IMR-90 (cell line): Measurements from ENCODE around the gene PSMA2. TPM values are rescaled to one million over a fixed set of nuclear protein-coding genes. Genes with fewer than 3 reads are reported as not detected.

ENCODE experiments used
- ATAC-seq: fragments of 200-7000 bp; cut with Tn5 transposase; 2 replicates; pipeline ENCODE4 v1.9.1; 2020; ENCODE audit warnings: low read depth, mild to moderate bottlenecking, moderate library complexity
- BruUV-seq: library from RNA; stranded (reverse); fragments of 400-500 nt; replicated peaks from 2 replicates; lab custom pipeline; 2021; lab: Mats Ljungman, UMichigan
- CTCF ChIA-PET: fragments of 300-600 bp; formaldehyde crosslinking; extraction: SDS; loops from one replicate; lab custom pipeline; 2021; ENCODE audit warnings: antibody characterized with exemption; lab: Yijun Ruan, JAX
- POLR2A ChIA-PET: fragments of 300-600 bp; sonication (Branson Sonifier 250); formaldehyde crosslinking; loops from one replicate; lab custom pipeline; 2022; ENCODE audit warnings: antibody characterized with exemption; ENCODE audit not compliant: unreplicated experiment; lab: Charles Lee
- DNase-seq: peaks from one replicate; pipeline ENCODE4 v3.0.0; 2013
- H2AFZ ChIP-seq: replicated peaks from 2 replicates; pipeline ENCODE3; 2013; ENCODE audit warnings: low read length, mild to moderate bottlenecking; ENCODE audit not compliant: poor library complexity
- H2AK5ac ChIP-seq: 2 replicates; pipeline ENCODE4 v1.6.1; 2013; ENCODE audit warnings: low read depth, low read length, inconsistent platforms
- H2AK9ac ChIP-seq: replicated peaks from 2 replicates; pipeline ENCODE3; 2013; ENCODE audit warnings: mild to moderate bottlenecking, low read depth, low read length, moderate library complexity; ENCODE audit not compliant: poor library complexity
- H2BK120ac ChIP-seq: 2 replicates; pipeline ENCODE4 v1.6.1; 2013; ENCODE audit warnings: low read depth, low read length, inconsistent platforms
- H2BK15ac ChIP-seq: 3 replicates; pipeline ENCODE4 v1.6.1; 2013; ENCODE audit warnings: low read depth, low read length, inconsistent platforms
- H2BK20ac ChIP-seq: 2 replicates; pipeline ENCODE4 v1.6.1; 2013; ENCODE audit warnings: low read depth, mild to moderate bottlenecking, inconsistent platforms, low read length, moderate library complexity
- H2BK5ac ChIP-seq: 2 replicates; pipeline ENCODE4 v1.6.1; 2013; ENCODE audit warnings: mild to moderate bottlenecking, low read depth, low read length, inconsistent platforms; ENCODE audit not compliant: poor library complexity, severe bottlenecking
- H3K14ac ChIP-seq: replicated peaks from 2 replicates; pipeline ENCODE4 v1.6.1; 2013; ENCODE audit warnings: low read depth, low read length, inconsistent platforms
- H3K18ac ChIP-seq: 2 replicates; pipeline ENCODE4 v1.6.1; 2013; ENCODE audit warnings: low read depth, low read length, control low read depth
- H3K23ac ChIP-seq: 2 replicates; pipeline ENCODE4 v1.6.1; 2013; ENCODE audit warnings: low read depth, low read length, inconsistent platforms
- H3K27ac ChIP-seq: 2 replicates; pipeline ENCODE4 v1.5.1; 2013; ENCODE audit warnings: mild to moderate bottlenecking, control low read depth, low read length; ENCODE audit not compliant: insufficient read depth
- H3K27me3 ChIP-seq: 2 replicates; pipeline ENCODE4 v1.6.1; 2013; ENCODE audit warnings: low read length; ENCODE audit not compliant: control insufficient read depth, insufficient read depth
- H3K36me3 ChIP-seq: 2 replicates; pipeline ENCODE4 v1.6.1; 2013; ENCODE audit warnings: low read length, mixed read lengths; ENCODE audit not compliant: control insufficient read depth, insufficient read depth
- H3K4ac ChIP-seq: 2 replicates; pipeline ENCODE4 v1.6.1; 2013; ENCODE audit warnings: low read depth, low read length, inconsistent platforms
- H3K4me1 ChIP-seq: 2 replicates; pipeline ENCODE4 v1.6.1; 2013; ENCODE audit warnings: low read length, mixed read lengths; ENCODE audit not compliant: control insufficient read depth, insufficient read depth
- H3K4me2 ChIP-seq: 2 replicates; pipeline ENCODE4 v1.6.1; 2013; ENCODE audit warnings: low read depth, mild to moderate bottlenecking, control low read depth, low read length, moderate library complexity
- H3K4me3 ChIP-seq: 2 replicates; pipeline ENCODE4 v1.5.1; 2013; ENCODE audit warnings: low read depth, mild to moderate bottlenecking, control low read depth, low read length, moderate library complexity; ENCODE audit not compliant: insufficient read depth
- H3K56ac ChIP-seq: 2 replicates; pipeline ENCODE4 v1.6.1; 2013; ENCODE audit warnings: low read length, inconsistent platforms; ENCODE audit not compliant: insufficient read depth; ENCODE audit errors: extremely low read depth
- H3K79me1 ChIP-seq, 2 experiments: 2 replicates each; pipeline ENCODE4 v1.6.1; 2013; ENCODE audit warnings: low read length in 2 of 2, inconsistent platforms in 1 of 2, low read depth in 1 of 2
- H3K9ac ChIP-seq: 2 replicates; pipeline ENCODE4 v1.6.1; 2013; ENCODE audit warnings: low read depth, low read length, control low read depth
- H3K9me1 ChIP-seq: 2 replicates; pipeline ENCODE4 v1.6.1; 2013; ENCODE audit warnings: low read length, inconsistent platforms; ENCODE audit not compliant: insufficient read depth
- H3K9me3 ChIP-seq: 2 replicates; pipeline ENCODE4 v1.6.1; 2013; ENCODE audit warnings: low read length; ENCODE audit not compliant: control insufficient read depth, insufficient read depth
- H4K20me1 ChIP-seq: 2 replicates; pipeline ENCODE4 v1.6.1; 2013; ENCODE audit warnings: low read length, inconsistent platforms; ENCODE audit not compliant: insufficient read depth
- H4K5ac ChIP-seq: 2 replicates; pipeline ENCODE4 v1.6.1; 2013; ENCODE audit warnings: mild to moderate bottlenecking, low read depth, low read length, control low read depth
- H4K8ac ChIP-seq, 2 experiments: 2 replicates each; pipeline ENCODE4 v1.6.1; 2013; ENCODE audit warnings: low read depth in 2 of 2, low read length in 2 of 2, control low read depth in 1 of 2, inconsistent platforms in 1 of 2
- H4K91ac ChIP-seq: 2 replicates; pipeline ENCODE4 v1.6.1; 2013; ENCODE audit warnings: low read depth, low read length, inconsistent platforms; ENCODE audit not compliant: insufficient read depth
- CEBPB ChIP-seq: IDR thresholded peaks from 2 replicates; pipeline ENCODE4 v1.6.1; 2012; ENCODE audit warnings: low read depth, low read length, improper control_type of control experiment
- CTCF ChIP-seq: conservative IDR thresholded peaks from 2 replicates; pipeline ENCODE4 v1.5.1; 2012; ENCODE audit warnings: mild to moderate bottlenecking, low read depth, low read length, improper control_type of control experiment
- MAZ ChIP-seq: IDR thresholded peaks from 2 replicates; pipeline ENCODE4 v1.6.1; 2012; ENCODE audit warnings: low read depth, mild to moderate bottlenecking, low read length, improper control_type of control experiment, moderate library complexity, borderline replicate concordance
- NFE2L2 ChIP-seq: fragments of 150-350 bp; IDR thresholded peaks from 2 replicates; pipeline ENCODE4 v1.6.1; 2016; ENCODE audit warnings: low read depth, mild to moderate bottlenecking, low read length
- POLR2A ChIP-seq: IDR thresholded peaks from 2 replicates; pipeline ENCODE4 v1.6.1; 2012; ENCODE audit warnings: mild to moderate bottlenecking, low read depth, low read length
- RAD21 ChIP-seq: IDR thresholded peaks from 2 replicates; pipeline ENCODE4 v1.6.1; 2012; ENCODE audit warnings: low read length, improper control_type of control experiment
- RCOR1 ChIP-seq: IDR thresholded peaks from 2 replicates; pipeline ENCODE4 v1.6.1; 2012; ENCODE audit warnings: mild to moderate bottlenecking, low read length, improper control_type of control experiment; ENCODE audit not compliant: insufficient replicate concordance
- RFX5 ChIP-seq: IDR thresholded peaks from 2 replicates; pipeline ENCODE4 v1.8.0; 2012; ENCODE audit warnings: low read depth, mild to moderate bottlenecking, low read length, moderate library complexity
- SMC3 ChIP-seq: fragments of 150-350 bp; IDR thresholded peaks from 2 replicates; pipeline ENCODE4 v1.6.1; 2016; ENCODE audit warnings: low read depth, mild to moderate bottlenecking, antibody characterized with exemption, low read length, moderate library complexity
- WGBS, 2 experiments: methylation state at CpG; one replicate each; pipeline versions ENCODE4 v1.1.5 to v1.1.7; 2013; ENCODE audit warnings: missing lambda C conversion rate in 2 of 2; ENCODE audit not compliant: insufficient read length in 1 of 2; ENCODE audit errors: extremely low coverage in 2 of 2; 5-methylcytosine and 5-hydroxymethylcytosine counted together
- dilution Hi-C: fragments of 300-500 bp; cut with HindIII; formaldehyde crosslinking; loops from one replicate; pipeline ENCODE4 v1.14.3; 2018; ENCODE audit warnings: low sequenced_read_pairs; ENCODE audit not compliant: unreplicated experiment
- in situ Hi-C: fragments of 300-500 bp; cut with MboI; formaldehyde crosslinking; loops from 3 replicates; pipeline ENCODE4 v1.14.3; 2019; ENCODE audit warnings: low sequenced_read_pairs, inconsistent platforms, mixed read lengths
- intact Hi-C: fragments of 100-400 bp; cut with micrococcal nuclease; formaldehyde crosslinking; loops from 2 replicates; pipeline ENCODE4 v1.10.0; 2022
- polyA plus RNA-seq, 3 experiments: library from polyadenylated mRNA; depleted of rRNA; stranded (reverse); fragments of >200 nt; gene quantifications; 2 replicates each; pipeline ENCODE4 v1.2.3, GENCODE V29; 2012; ENCODE audit warnings: low replicate concordance in 1 of 3
- total RNA-seq: library from RNA; depleted of rRNA; stranded (reverse); fragments of >200 nt; gene quantifications from 2 replicates; pipeline ENCODE4 v1.2.3, GENCODE V29; 2012
- TF ChIP-seq, protein P1 (sequence below): fragments of 150-350 bp; IDR thresholded peaks from 2 replicates; pipeline ENCODE4 v1.6.1; 2016; ENCODE audit warnings: low read depth, mild to moderate bottlenecking, low read length, moderate library complexity, borderline replicate concordance

PSMA2 gene
- total and polyA plus RNA-seq, 2 of the 4 experiments (the other 2 are of a cell fraction) = 106 to 138 TPM

DNA sequence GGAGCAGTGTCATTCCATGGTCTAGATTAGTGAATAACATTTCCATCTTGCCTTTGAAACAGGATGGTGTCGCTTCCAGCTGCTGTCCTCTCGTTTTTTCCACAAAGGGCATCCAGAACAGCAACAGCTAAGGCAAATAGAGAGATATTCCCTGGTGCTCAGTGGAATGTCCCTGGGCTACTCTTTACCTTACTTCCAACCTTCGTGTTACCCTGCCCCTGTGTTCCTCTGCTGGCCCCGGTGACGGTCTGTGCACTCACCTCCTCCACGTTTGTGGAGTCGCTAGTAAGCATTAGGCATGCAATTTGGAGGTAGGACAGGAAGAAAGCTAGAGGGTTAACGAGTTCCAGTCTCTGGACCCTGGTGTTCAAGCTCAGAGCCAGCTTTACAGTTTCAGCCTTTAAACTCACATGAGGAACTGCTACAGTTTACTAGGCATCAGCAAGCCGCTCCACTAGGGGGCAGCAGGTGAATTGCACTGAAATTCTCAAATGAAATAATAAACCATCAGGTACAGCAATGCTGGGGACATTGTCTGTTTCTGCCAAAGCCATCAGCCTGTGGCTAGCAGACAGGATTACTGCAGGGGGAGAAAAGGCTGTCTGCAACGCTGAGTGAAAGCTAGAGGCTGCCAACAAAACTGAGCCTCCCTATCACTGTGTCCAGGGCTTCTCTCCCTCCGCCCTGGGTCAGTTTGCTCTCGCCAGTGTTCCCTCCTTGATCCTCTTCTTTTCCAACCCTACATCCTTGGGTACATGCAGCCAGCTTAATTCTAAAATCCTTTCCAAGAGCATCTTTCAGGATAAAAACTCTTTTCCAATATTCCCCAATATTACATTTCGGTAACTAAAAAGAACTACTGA lies 9.2 kb upstream of the PSMA2 start (continued):
- TF ChIP-seq RCOR1 = no peak

- no peak overlapping the region for H3K4ac ChIP-seq
- H3K36me3 ChIP-seq = peaks cover 12% of the 10 kb centered on the region
- peaks cover 13% of the 10 kb centered on the region in 2 experiments for H3K79me1 ChIP-seq
- DNase-seq (no peak), ATAC-seq (no peak)
- H2BK20ac ChIP-seq = no peak overlapping the region
- no peak overlapping the region for H3K23ac ChIP-seq
- H3K14ac ChIP-seq = no peak overlapping the region
- H3K18ac ChIP-seq = no peak overlapping the region
- no peak overlapping the region for H3K27ac ChIP-seq
- no peak overlapping the region for H4K91ac ChIP-seq
- intact Hi-C loops (loop anchor here (2.0 to 10.0 kb wide), 5 partner anchors 168 to 898 kb away; partner anchors contain the start of gene STK17A), dilution Hi-C loops (loop anchor here (25.0 kb wide), 1 partner anchor 298 kb away; no protein-coding TSS in a partner anchor), in situ Hi-C loops (loop anchor here (5.0 to 25.0 kb wide), 3 partner anchors 323 to 898 kb away; partner anchors contain the start of gene COA1)
- H4K8ac ChIP-seq = no peak overlapping the region
- H2AFZ ChIP-seq = no peak overlapping the region
- no peak overlapping the region for H3K9ac ChIP-seq
- H2BK15ac ChIP-seq = no peak overlapping the region
- no peak overlapping the region for H3K4me2 ChIP-seq
- POLR2A ChIA-PET = no interaction called here
- CTCF ChIA-PET = no interaction called here
- H3K9me3 ChIP-seq = no peaks in the 10 kb centered on the region
- no peak overlapping the region for H2AK5ac ChIP-seq
- no peak overlapping the region for H2BK5ac ChIP-seq
- H4K20me1 ChIP-seq = no peaks in the 10 kb centered on the region
- WGBS, 2 experiments = no CpG with 5 or more reads among the region's 4 CpGs
- no peak overlapping the region for H2AK9ac ChIP-seq
- no peaks in the 10 kb centered on the region for H3K27me3 ChIP-seq
- no peak overlapping the region for H3K4me3 ChIP-seq
- no peak overlapping the region for H3K56ac ChIP-seq
- BruUV-seq = no TSS peak
- H4K5ac ChIP-seq = no peak overlapping the region
- H3K4me1 ChIP-seq = no peaks in the 10 kb centered on the region
- no peak overlapping the region for H2BK120ac ChIP-seq
- no peaks in the 10 kb centered on the region for H3K9me1 ChIP-seq
- no peak for TF ChIP-seq RCOR1
- TF ChIP-seq CEBPB = no peak
- no peak for TF ChIP-seq NFE2L2
- TF ChIP-seq RAD21 = no peak
- TF ChIP-seq RFX5 = no peak
- TF ChIP-seq, protein P1, sequence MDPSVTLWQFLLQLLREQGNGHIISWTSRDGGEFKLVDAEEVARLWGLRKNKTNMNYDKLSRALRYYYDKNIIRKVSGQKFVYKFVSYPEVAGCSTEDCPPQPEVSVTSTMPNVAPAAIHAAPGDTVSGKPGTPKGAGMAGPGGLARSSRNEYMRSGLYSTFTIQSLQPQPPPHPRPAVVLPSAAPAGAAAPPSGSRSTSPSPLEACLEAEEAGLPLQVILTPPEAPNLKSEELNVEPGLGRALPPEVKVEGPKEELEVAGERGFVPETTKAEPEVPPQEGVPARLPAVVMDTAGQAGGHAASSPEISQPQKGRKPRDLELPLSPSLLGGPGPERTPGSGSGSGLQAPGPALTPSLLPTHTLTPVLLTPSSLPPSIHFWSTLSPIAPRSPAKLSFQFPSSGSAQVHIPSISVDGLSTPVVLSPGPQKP = no peak
- TF ChIP-seq CTCF = no peak
- no peak for TF ChIP-seq SMC3
- no peak for TF ChIP-seq MAZ
- TF ChIP-seq POLR2A = no peak
Observed at GRCh38 chr7:42939457-42940240, 7.7 kb upstream of the PSMA2 start.
